A673 (cell line): ENCODE results near the gene KCNK15. TPM values are rescaled to one million over a fixed set of nuclear protein-coding genes. Genes with fewer than 3 reads are reported as not detected.

Experiments
- BruUV-seq: library from RNA; stranded (reverse); fragments of 400-500 nt; replicated peaks from 2 replicates; lab custom pipeline; 2021; lab: Mats Ljungman, UMichigan
- CTCF ChIA-PET: fragments of 300-600 bp; sonication (Branson Sonifier 250); formaldehyde crosslinking; loops from one replicate; lab custom pipeline; 2022; ENCODE audit warnings: antibody characterized with exemption; lab: Charles Lee
- POLR2A ChIA-PET: fragments of 300-600 bp; sonication (Branson Sonifier 250); formaldehyde crosslinking; loops from one replicate; lab custom pipeline; 2022; ENCODE audit warnings: antibody characterized with exemption; ENCODE audit not compliant: low non-redundant PET; lab: Charles Lee
- DNase-seq: peaks from one replicate; pipeline ENCODE4 v3.0.0-alpha.2; 2015; ENCODE audit warnings: low spot score
- H3K27ac ChIP-seq: fragments of 200-600 bp; sonication (generic); 2 replicates; pipeline ENCODE4 v1.5.1; 2016; ENCODE audit warnings: mixed run types, low read depth, mild to moderate bottlenecking, mixed read lengths, antibody characterized with exemption, low read length; ENCODE audit not compliant: poor library complexity, severe bottlenecking
- H3K27me3 ChIP-seq: fragments of 200-600 bp; sonication (generic); replicated peaks from 2 replicates; pipeline ENCODE4 v1.6.1; 2017; ENCODE audit warnings: mixed run types, low read depth, mild to moderate bottlenecking, mixed read lengths, antibody characterized with exemption, low read length; ENCODE audit not compliant: insufficient read depth, poor library complexity
- H3K36me3 ChIP-seq: fragments of 200-600 bp; sonication (generic); 2 replicates; pipeline ENCODE4 v1.6.1; 2016; ENCODE audit warnings: mixed run types, mild to moderate bottlenecking, mixed read lengths, antibody characterized with exemption, low read length; ENCODE audit not compliant: insufficient read depth, poor library complexity, severe bottlenecking
- H3K4me1 ChIP-seq: fragments of 200-600 bp; sonication (generic); 2 replicates; pipeline ENCODE4 v1.6.1; 2017; ENCODE audit warnings: mixed run types, mild to moderate bottlenecking, mixed read lengths, antibody characterized with exemption, low read length; ENCODE audit not compliant: insufficient read depth, poor library complexity, severe bottlenecking
- H3K4me3 ChIP-seq: fragments of 200-600 bp; sonication (generic); 2 replicates; pipeline ENCODE4 v1.5.1; 2016; ENCODE audit warnings: low read depth, mixed run types, mild to moderate bottlenecking, mixed read lengths, low read length; ENCODE audit not compliant: poor library complexity, severe bottlenecking
- H3K9me3 ChIP-seq: fragments of 200-600 bp; sonication (generic); 2 replicates; pipeline ENCODE4 v1.6.1; 2016; ENCODE audit warnings: mixed run types, low read depth, mild to moderate bottlenecking, mixed read lengths, antibody characterized with exemption, low read length; ENCODE audit not compliant: poor library complexity, severe bottlenecking
- CTCF ChIP-seq: fragments of 300-800, 200-600 bp; sonication (generic); conservative IDR thresholded peaks from 2 replicates; pipeline ENCODE4 v1.5.1; 2017; ENCODE audit warnings: low read depth, mild to moderate bottlenecking, antibody characterized with exemption, low read length, moderate library complexity, mixed read lengths
- EZH2 ChIP-seq: fragments of 200-600 bp; sonication (generic); IDR thresholded peaks from 2 replicates; pipeline ENCODE4 v1.6.1; 2017; ENCODE audit warnings: borderline replicate concordance, low read depth, mild to moderate bottlenecking, mixed read lengths, antibody characterized with exemption, low read length; ENCODE audit not compliant: poor library complexity, severe bottlenecking
- intact Hi-C: fragments of 100-400 bp; cut with micrococcal nuclease; formaldehyde crosslinking; loops from one replicate; pipeline ENCODE4 v1.10.0; 2022; ENCODE audit not compliant: unreplicated experiment
- total RNA-seq: library from RNA; stranded (reverse); gene quantifications from 2 replicates; pipeline ENCODE4 v1.2.3, GENCODE V29; 2021

KCNK15 gene
- total RNA-seq, 1 experiment from 2014 or later: not detected

GRCh38 chr20:44734938-44735337, 10.7 kb upstream of the KCNK15 start:
- ChIA-PET POLR2A (no interaction called here), CTCF (no interaction called here)
- peak; percentile 60 for DNase-seq
- intact Hi-C loops: loop anchor here (5.0 to 10.0 kb wide), 2 partner anchors 348 to 520 kb away; partner anchors contain the start of gene OSER1
- no peaks in the 10 kb centered on the region for H3K27me3 ChIP-seq
- no peak overlapping the region for H3K4me3 ChIP-seq
- no peak overlapping the region for H3K27ac ChIP-seq
- BruUV-seq: no TSS peak
- H3K4me1 ChIP-seq: peaks cover 12% of the 10 kb centered on the region
- no peaks in the 10 kb centered on the region for H3K36me3 ChIP-seq
- no peaks in the 10 kb centered on the region for H3K9me3 ChIP-seq
- no peak for TF ChIP-seq EZH2
- TF ChIP-seq CTCF: peak; percentile 37; the same call in 1 of the 2 replicates

- Histone ChIP-seq H3K4me1 (peaks cover 12% of the 10 kb centered on the region), H3K27me3 (no peaks in the 10 kb centered on the region), H3K27ac (no peak overlapping the region), H3K4me3 (no peak overlapping the region), H3K9me3 (no peaks in the 10 kb centered on the region), H3K36me3 (no peaks in the 10 kb centered on the region)
- BruUV-seq: no TSS peak
- no peak for DNase-seq
- intact Hi-C loops: loop anchor here (10.0 kb wide), 1 partner anchor 521 kb away; the partner anchor contains the start of gene OSER1
- ChIA-PET POLR2A (no interaction called here), CTCF (no interaction called here)
- TF ChIP-seq EZH2 (no peak), CTCF (no peak)
Measured at GRCh38 chr20:44735816-44736169, 9.9 kb upstream of the KCNK15 start.

- Histone ChIP-seq H3K27ac (no peak overlapping the region), H3K4me1 (peaks cover 12% of the 10 kb centered on the region), H3K36me3 (no peaks in the 10 kb centered on the region), H3K9me3 (no peaks in the 10 kb centered on the region), H3K4me3 (no peak overlapping the region), H3K27me3 (no peaks in the 10 kb centered on the region)
- no TSS peak for BruUV-seq
- CTCF ChIA-PET: interaction anchor here (1.4 kb wide), 1 partner anchor 11 kb away, joined by 3 read pairs; no protein-coding TSS in a partner anchor
- peak; percentile 95 for DNase-seq
- TF ChIP-seq EZH2 (no peak), CTCF (peak; percentile 33; the same call in 1 of the 2 replicates)
- POLR2A ChIA-PET: no interaction called here
- intact Hi-C loops: loop anchor here (10.0 kb wide), 1 partner anchor 522 kb away; the partner anchor contains the start of gene OSER1
Measured at GRCh38 chr20:44736170-44737021, 9.3 kb upstream of the KCNK15 start.
